T1000 (cell line): ENCODE results near the gene ZNF780B.
"Not testable (repeated sequence)": the region's sequence is repeated elsewhere in the genome, so short reads cannot be mapped to it uniquely, and the experiment has no call there.

ENCODE experiments used
- DNase-seq: peaks from one replicate; lab custom pipeline; 2025; ENCODE audit warnings: mixed read lengths; lab: John Stamatoyannopoulos, UW

ZNF780B gene

GRCh38 chr19:40038047-40038446 is 18.0 kb downstream of the ZNF780B start:
- DNase-seq = not testable (repeated sequence)

- DNase-seq = no peak
Measured at GRCh38 chr19:40035996-40036395, 20.0 kb downstream of the ZNF780B start.

DNA sequence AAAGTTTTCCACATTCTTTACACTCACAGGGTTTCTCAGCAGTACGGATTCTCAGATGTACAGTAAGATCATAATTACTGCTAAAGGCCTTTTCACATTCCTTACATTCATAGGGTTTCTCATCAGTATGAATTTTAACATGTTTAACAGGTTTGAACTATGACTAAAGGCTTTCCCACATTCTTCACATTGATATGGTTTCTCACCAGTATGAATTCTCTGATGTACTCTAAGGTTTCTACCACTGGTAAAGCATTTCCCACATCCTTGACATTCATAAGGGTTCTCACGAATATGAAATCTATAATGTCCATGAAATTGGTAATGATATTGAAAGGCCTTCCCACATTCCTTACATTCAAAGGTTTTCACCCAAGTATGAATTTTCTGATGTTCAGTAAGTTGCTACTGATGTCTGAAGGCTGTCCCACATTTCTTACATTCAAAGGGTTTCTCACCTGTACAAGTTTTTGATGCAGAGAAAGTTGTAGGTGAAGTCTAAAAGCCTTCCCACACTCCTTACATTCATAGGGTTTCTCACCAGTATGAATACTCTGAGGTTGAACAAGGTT is 22.0 kb downstream of the ZNF780B start:
- DNase-seq = no peak

DNA sequence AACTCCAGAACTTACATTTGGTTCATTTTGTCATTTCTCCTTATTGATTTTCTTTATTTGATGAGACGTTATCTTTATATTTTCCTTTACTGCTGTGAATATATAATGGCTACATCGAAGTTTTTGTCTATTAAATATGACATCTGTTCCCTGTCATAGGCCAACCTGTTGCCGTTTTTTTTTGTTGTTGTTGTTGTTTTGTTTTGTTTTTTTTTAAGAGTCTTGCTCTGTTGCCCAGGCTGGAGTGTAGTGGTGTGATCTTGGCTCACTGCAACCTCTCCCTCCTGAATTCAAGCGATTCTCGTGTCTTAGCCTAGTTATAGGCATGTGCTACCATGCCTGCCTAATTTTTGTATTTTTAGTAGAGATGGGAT is 29.4 kb downstream of the ZNF780B start:
- no peak for DNase-seq

DNA sequence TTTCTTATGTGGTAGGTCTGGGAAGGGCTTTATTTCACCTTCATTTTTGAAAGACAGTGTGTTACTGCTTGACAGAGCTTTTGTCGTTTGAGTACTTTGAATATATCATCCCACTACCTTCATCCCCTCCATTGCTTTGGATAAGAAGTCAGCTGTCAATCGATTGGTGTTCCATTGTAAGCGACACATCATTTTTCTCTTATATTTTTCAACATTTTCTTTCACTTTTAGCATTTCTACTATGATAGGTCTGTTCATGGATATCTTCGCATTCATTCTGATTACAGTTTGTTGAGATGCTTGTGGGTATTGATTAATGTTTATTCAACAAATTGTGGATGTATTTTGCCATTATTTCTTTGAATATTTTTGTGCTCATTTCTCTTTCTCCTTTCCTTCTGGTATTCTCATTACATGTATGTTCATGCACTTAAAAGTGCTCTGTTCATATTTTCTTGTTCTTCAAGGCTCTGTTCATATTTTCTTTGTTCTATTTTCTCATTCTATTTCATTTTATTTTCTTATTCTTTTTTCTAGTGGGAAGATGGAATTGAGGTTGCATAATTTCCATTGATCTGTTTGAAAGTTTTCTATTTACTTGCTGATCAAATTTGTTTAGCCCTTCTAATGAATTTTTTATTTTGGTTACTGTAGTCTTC is 30.0 kb downstream of the ZNF780B start:
- DNase-seq = no peak

DNA sequence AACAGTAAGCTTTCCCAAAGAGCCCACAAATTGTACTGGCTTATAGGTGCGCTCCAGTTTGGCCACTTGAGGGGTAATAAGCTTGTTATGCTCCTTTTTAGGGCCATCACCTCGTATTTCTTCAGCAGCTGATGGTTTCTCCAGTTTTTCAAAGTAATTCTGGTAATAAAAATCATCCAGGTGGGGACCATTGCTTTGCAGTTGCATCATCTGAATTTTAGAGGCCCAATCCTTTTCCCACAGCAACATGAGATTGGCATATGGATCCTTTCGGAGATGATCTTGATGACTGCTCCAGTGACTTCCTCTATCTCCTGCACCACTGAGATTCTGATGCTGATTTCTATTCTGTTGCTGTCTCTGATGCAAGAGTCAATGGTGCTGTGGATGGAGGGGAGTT is 32.1 kb downstream of the ZNF780B start:
- DNase-seq = no peak

GRCh38 chr19:40013991-40014390 is 42.0 kb downstream of the ZNF780B start:
- no peak for DNase-seq

DNA sequence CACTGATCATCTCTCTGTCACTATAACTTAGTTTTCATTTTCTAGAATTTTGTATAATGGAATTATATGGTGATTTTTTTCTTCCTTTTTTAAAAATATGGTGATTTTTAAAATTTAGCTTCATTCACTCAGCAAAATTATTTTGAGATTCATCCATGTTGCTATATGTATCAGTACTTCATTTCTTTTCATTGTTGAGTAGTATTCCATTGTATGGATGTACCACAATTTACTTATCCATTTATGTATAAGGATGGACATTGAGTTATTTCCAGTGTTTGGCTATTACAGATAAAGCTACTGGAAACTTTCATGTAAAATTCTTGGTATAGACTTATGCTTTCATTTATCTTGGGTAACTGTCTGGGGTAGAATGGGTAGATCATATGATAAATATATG is 46.4 kb downstream of the ZNF780B start:
- no peak for DNase-seq

DNA sequence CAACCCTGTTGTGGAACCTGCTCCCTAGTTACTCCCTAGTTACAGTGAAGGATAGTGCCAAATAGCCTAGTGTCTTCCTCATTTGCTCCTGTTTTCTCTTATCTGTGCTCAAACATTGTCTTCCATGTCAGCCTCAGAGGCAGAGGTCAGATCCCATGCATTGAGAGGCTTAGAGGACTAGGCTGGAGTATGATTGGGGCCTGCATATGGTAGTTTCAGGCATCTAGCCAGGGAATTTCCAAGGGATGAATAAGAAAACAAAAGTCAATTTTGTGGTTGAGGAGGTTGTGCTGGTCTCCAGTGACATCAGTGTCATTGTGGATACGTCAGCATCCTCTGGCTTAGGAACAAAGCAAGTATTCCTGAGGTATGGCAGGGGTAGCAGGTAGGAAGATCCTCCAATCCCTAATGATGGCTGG is 49.7 kb downstream of the ZNF780B start:
- peak; percentile 30 for DNase-seq

DNA sequence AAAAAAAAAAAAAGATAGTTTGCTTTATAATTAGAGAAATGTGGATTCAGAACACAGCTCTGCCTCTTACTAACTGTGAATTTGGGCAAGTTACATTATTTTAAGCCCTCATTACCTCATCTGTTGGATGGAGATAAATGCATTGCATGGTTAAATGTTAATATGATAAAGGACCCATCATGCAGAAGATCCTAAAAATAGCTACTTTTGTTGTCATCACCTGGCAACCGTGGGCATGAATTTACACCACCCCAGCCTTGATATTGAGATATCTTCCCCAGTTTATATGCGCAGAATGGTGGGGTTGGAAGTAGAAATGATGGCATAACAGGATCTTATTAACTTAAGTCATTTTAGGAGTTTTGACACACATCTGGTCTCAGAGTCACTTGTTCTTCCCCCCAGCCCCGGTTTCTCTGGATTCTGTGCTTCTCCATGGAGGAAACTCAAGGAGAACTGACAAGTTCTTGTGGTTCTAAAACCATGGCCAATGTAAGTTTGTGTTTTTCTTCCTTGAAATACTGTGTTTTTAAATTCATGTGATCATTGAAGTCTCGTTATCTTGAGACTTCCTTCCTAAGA is 50.2 kb downstream of the ZNF780B start:
- DNase-seq = no peak

GRCh38 chr19:39998501-39998900 is 57.5 kb downstream of the ZNF780B start:
- DNase-seq = no peak

DNA sequence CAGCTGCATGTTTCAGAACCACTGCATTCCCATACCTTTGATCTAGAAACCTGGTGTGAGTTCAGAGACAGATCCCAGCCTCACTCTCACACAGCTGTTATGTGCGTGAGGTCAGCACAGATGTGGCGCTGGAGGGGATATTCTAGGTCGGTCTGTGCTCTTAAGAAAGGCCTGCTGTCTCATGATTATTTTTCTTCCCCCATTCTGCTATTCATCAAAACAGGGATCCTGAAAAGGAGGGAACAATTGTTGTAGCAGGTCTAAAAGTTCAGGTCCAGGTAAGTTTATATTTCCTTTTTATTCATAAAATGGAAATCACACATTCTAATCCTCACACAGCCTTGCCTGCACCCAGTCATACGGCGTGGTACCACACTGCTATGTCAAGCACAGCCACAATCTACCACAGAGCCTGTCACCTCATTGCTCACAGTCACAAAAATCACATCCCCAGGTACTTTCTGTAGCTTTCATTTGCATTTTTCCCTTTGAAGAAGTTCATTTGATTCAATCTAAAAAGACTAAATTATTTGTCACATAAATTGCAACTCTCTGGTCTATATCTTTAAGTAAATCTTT is 58.3 kb downstream of the ZNF780B start:
- no peak for DNase-seq

DNA sequence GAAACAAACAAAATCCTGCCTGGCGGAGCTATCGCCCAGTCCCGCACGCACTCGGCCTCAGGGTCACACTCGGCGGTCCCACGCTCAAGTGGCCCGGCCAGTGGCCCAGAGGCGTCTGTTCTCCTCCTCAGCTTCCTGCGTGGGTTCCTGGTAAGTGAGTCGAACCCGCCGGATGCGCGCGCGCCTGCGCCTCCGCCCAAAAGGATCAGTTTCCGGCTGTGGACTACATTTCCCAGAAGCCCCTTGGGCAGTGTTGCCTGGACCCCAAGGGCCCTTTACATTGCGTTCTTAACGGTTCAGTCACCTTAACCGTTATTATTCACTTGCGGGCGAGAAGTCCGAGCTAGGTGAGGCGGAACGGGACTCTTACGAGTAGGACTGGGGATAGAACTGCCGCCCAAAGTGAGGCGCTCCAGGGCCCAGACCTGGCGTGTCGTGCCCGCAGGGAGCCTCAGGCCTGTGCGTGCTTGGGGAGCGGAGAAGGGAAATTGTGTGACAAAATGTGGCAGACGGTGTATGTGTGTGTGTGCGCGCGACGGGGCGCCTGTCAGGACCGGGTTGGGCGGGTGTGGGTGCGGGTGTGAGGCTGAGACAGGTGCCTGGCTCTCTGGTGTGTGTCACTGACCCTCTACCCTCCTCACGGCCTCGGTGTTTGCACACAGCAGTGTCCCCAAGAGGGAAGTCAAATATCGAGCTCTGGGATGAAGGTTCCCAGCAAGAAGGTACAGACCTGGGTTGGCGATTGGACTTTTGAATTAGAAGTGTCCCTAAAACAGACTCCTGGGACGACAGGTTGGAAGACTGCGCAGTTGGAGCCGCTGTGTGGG is 59.0 kb downstream of the ZNF780B start, which contains the start of gene ZNF546:
ZNF546 (plus strand) TSS at position 250 of the 827 bp plus-strand sequence. CDS start 1,267 bp downstream, outside the sequence.
- peak; percentile 77 for DNase-seq

- no peak for DNase-seq
Measured at GRCh38 chr19:39996218-39996810, 59.7 kb downstream of the ZNF780B start.

- DNase-seq = no peak
Measured at GRCh38 chr19:39995794-39996193, 60.2 kb downstream of the ZNF780B start.

GRCh38 chr19:39994361-39994760 is 61.7 kb downstream of the ZNF780B start:
- DNase-seq = no peak

GRCh38 chr19:39993605-39994004 is 62.4 kb downstream of the ZNF780B start:
- no peak for DNase-seq

DNA sequence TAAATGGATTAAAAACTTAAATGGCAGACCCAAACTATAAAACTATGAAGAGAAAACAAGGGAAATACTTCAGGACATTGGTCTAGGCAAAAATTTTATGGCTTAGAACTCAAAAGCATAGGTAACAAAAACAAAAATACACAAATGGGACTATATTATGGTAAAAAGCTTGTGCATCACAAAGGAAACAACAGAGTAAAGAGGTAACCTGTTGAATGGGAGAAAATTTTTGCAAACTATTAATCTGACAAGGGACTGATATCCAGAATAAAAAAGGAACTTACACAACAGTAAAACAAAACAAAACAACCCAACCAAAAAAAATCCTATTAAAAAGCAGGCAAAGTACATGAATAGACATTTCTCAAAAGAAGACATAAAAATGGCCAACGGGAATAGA is 68.4 kb downstream of the ZNF780B start:
- no peak for DNase-seq

DNA sequence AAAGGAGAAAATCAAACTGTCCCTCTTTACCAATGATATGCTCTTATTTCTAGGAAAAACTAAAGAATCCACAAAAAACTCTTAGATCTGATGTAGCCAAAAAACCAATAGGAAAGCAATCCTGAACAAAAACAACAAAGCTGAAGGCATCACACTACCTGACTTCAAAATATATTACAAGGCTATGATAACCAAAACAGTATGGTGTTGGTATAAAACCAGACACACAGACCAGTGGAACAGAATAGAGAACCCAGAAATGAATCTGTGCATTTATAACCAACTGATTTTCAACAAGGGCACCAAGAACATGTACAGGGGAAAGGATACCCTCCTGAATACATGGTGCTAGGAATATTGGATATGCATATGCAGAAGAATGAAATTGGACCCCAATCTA is 68.9 kb downstream of the ZNF780B start:
- DNase-seq = no peak

DNA sequence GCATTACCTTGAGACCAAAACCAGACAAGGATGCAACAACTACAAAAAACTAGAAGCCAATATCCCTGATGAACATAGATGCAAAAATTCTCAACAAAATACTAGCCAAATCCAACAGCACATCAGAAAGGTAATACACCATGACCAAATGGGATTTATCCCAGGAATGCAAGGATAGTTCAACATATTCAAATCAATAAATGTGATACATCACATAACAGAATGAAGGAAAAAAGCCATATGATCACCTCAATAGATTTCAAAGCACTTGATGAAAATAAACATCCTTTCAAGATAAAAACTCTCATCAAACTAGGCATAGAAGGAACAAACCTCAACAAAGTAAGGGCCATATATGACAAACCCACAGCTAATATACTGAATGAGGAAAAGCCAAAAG is 69.4 kb downstream of the ZNF780B start:
- DNase-seq = no peak

- DNase-seq = no peak
Measured at GRCh38 chr19:39983695-39984300, 72.2 kb downstream of the ZNF780B start.

DNA sequence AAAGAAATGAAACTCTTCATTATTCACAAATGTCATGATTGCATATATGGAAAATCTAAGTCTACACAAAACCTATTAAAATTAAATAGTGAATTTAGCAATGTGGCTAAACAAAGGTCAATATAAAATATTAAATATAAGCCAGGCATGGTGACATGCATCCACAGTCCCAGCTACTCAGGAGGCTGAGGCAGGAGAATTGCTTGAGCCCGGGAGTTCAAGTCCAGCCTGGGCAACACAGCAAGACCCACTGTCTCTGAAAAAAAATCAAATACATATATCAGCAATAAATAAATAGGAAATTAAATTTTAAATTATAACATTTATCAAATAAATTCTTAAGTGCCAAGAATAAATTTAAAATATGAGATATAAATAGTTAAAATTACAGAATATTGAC is 73.1 kb downstream of the ZNF780B start:
- DNase-seq = no peak
